CD8-positive, alpha-beta memory T cell (primary cell): ENCODE results near the gene ZNF41. TPM values are rescaled to one million over a fixed set of nuclear protein-coding genes. Genes with fewer than 3 reads are reported as not detected.
"Not testable (repeated sequence)": the region's sequence is repeated elsewhere in the genome, so short reads cannot be mapped to it uniquely, and the experiment has no call there.

Experiments
- CTCF ChIA-PET: fragments of 350-600 bp; sonication (Branson Sonifier 250); formaldehyde crosslinking; loops from one replicate; lab custom pipeline; 2021; ENCODE audit warnings: antibody characterized with exemption; lab: Charles Lee
- POLR2A ChIA-PET: fragments of 350-600 bp; sonication (Branson Sonifier 250); formaldehyde crosslinking; loops from one replicate; lab custom pipeline; 2021; ENCODE audit warnings: antibody characterized with exemption; lab: Charles Lee
- DNase-seq, 5 donors: peaks; one replicate each; pipeline versions ENCODE4 v3.0.0 to v3.0.0-alpha.2; 2020 to 2022; ENCODE audit warnings: mixed read lengths in 1 of 5
- H3K27ac ChIP-seq: one replicate; pipeline ENCODE4 v1.7.0; 2013; ENCODE audit warnings: low read depth, mild to moderate bottlenecking, low read length, moderate library complexity
- H3K27me3 ChIP-seq: 2 replicates; pipeline ENCODE4 v1.7.0; 2013; ENCODE audit warnings: low read length, mild to moderate bottlenecking; ENCODE audit not compliant: insufficient read depth, poor library complexity, severe bottlenecking
- H3K36me3 ChIP-seq: 2 replicates; pipeline ENCODE4 v1.7.0; 2013; ENCODE audit warnings: mild to moderate bottlenecking, low read length, moderate library complexity; ENCODE audit not compliant: insufficient read depth
- H3K4me1 ChIP-seq: 2 replicates; pipeline ENCODE4 v1.7.0; 2013; ENCODE audit warnings: mild to moderate bottlenecking, low read length, moderate library complexity; ENCODE audit not compliant: insufficient read depth
- H3K4me3 ChIP-seq: 2 replicates; pipeline ENCODE4 v1.7.0; 2013; ENCODE audit warnings: mild to moderate bottlenecking, low read length
- H3K9me3 ChIP-seq: 2 replicates; pipeline ENCODE4 v1.7.0; 2013; ENCODE audit warnings: mild to moderate bottlenecking, low read length
- H3K27ac Mint-ChIP-seq, 8 donors: one replicate each; pipeline ENCODE4 v1.8.0; 2020 to 2021; ENCODE audit warnings: mixed read lengths in 8 of 8, mild to moderate bottlenecking in 6 of 8, inconsistent platforms in 3 of 8, moderate library complexity in 3 of 8
- H3K27me3 Mint-ChIP-seq, 2 donors: one replicate each; pipeline ENCODE4 v1.8.0; 2020 to 2021; ENCODE audit warnings: mixed read lengths in 2 of 2, mild to moderate bottlenecking in 1 of 2, moderate library complexity in 1 of 2
- H3K36me3 Mint-ChIP-seq, 3 donors: one replicate each; pipeline ENCODE4 v1.8.0; 2020 to 2021; ENCODE audit warnings: mixed read lengths in 3 of 3, inconsistent platforms in 1 of 3, mild to moderate bottlenecking in 1 of 3
- H3K4me1 Mint-ChIP-seq, 3 donors: one replicate each; pipeline ENCODE4 v1.8.0; 2020 to 2021; ENCODE audit warnings: mixed read lengths in 3 of 3, inconsistent platforms in 1 of 3, mild to moderate bottlenecking in 1 of 3
- H3K4me3 Mint-ChIP-seq, 7 donors: one replicate each; pipeline ENCODE4 v1.8.0; 2020 to 2021; ENCODE audit warnings: mixed read lengths in 7 of 7, mild to moderate bottlenecking in 6 of 7, moderate library complexity in 4 of 7, inconsistent platforms in 2 of 7
- H3K9me3 Mint-ChIP-seq, 5 donors: one replicate each; pipeline ENCODE4 v1.8.0; 2020 to 2022; ENCODE audit warnings: mixed read lengths in 5 of 5, mild to moderate bottlenecking in 3 of 5, moderate library complexity in 2 of 5, inconsistent platforms in 1 of 5
- polyA plus RNA-seq: library from polyadenylated mRNA; unstranded; fragments of 300-500 nt; fragmentation: Illumina TruSeq; gene quantifications from one replicate; pipeline ENCODE4 v1.2.3, GENCODE V29; 2021
- total RNA-seq, 2 experiments: library from RNA; stranded (reverse); gene quantifications; one replicate each; pipeline ENCODE4 v1.2.3, GENCODE V29; 2021

ZNF41 gene
- total and polyA plus RNA-seq, 3 experiments from 2014 or later, result 7.0 to 11.9 (median 11.9) TPM

DNA sequence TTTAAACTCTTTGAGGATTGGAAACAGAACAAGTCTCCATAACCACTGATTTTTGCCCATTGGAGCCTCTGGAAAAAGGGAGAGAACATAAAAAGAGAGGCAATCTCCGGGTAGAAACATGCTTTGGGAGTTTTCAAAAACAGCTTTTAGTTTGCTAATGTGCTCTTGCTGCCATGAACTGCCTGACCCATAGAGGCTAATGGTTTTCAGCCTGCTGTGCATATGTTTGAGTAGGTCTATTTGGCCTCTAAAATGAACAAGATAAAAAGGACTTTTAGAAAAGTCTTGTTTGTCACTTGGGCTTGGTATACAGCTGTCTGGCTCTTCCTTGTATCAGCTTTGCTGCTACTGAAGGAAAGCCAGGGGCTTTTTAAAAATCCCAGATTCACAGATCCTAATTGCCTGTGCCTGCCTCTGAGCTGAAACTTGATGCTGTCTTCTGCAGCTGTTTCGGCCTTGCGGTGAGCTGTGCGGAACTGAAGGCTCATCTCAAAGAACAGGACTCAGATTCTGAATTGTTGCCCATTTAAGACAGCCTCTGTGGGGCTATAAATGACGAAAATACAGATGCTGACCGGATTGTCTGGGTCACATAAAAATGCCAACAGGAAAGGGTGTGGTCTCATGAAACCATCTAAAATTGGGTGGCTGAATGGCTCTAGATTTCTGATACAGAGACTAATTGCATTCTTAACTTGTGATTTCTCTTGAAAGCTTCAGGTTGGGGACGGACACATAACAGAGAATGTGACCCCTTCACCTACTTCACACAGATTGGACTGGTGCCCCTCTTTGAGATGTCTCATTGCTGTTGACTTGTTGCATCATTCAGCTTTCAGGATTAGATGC lies 18.4 kb upstream of the ZNF41 start:
- H3K27me3 ChIP-seq, result no peaks in the 10 kb centered on the region
- Mint-ChIP-seq H3K4me3 (no peak overlapping the region), H3K36me3 (no peaks in the 10 kb centered on the region), H3K27ac (peak overlapping the region in 1 of 8 donors; percentile 3), H3K4me1 (peaks cover 0 to 5% (median 0%) of the 10 kb centered on the region in 3 donors), H3K27me3 (peaks cover 2 to 13% of the 10 kb centered on the region in 2 donors), H3K9me3 (no peaks in the 10 kb centered on the region)
- no peaks in the 10 kb centered on the region for H3K36me3 ChIP-seq
- POLR2A ChIA-PET, result interaction anchor here (0.7 kb wide), 1 partner anchor 124 kb away, joined by 8 read pairs; no protein-coding TSS in a partner anchor
- no peaks in the 10 kb centered on the region for H3K4me1 ChIP-seq
- no peaks in the 10 kb centered on the region for H3K9me3 ChIP-seq
- DNase-seq, result no peak
- no peak overlapping the region for H3K27ac ChIP-seq
- CTCF ChIA-PET, result interaction anchor here (1.5 kb wide), 1 partner anchor 22 kb away, joined by 4 read pairs; no protein-coding TSS in a partner anchor
- H3K4me3 ChIP-seq, result no peak overlapping the region

GRCh38 chrX:47500554-47500953 lies 17.5 kb upstream of the ZNF41 start:
- Histone ChIP-seq H3K9me3 (no peaks in the 10 kb centered on the region), H3K27ac (no peak overlapping the region), H3K36me3 (no peaks in the 10 kb centered on the region), H3K27me3 (no peaks in the 10 kb centered on the region), H3K4me3 (no peak overlapping the region), H3K4me1 (no peaks in the 10 kb centered on the region)
- Mint-ChIP-seq H3K4me1 (peaks cover 0 to 5% (median 0%) of the 10 kb centered on the region in 3 donors), H3K4me3 (no peak overlapping the region), H3K9me3 (no peaks in the 10 kb centered on the region), H3K36me3 (no peaks in the 10 kb centered on the region), H3K27ac (no peak overlapping the region), H3K27me3 (peaks cover 5 to 16% of the 10 kb centered on the region in 2 donors)
- ChIA-PET POLR2A (no interaction called here), CTCF (interaction anchor here (1.5 kb wide), 1 partner anchor 23 kb away, joined by 4 read pairs; no protein-coding TSS in a partner anchor)
- no peak for DNase-seq

- DNase-seq, result no peak
- no peaks in the 10 kb centered on the region for H3K9me3 Mint-ChIP-seq
- peak overlapping the region in 1 of 8 donors; percentile 70 for H3K27ac Mint-ChIP-seq
- Histone ChIP-seq H3K9me3 (no peaks in the 10 kb centered on the region), H3K4me3 (no peak overlapping the region), H3K36me3 (no peaks in the 10 kb centered on the region), H3K4me1 (no peaks in the 10 kb centered on the region), H3K27me3 (no peaks in the 10 kb centered on the region), H3K27ac (no peak overlapping the region)
- CTCF ChIA-PET, result no interaction called here
- no peak overlapping the region for H3K4me3 Mint-ChIP-seq
- peaks cover 0 to 5% (median 0%) of the 10 kb centered on the region in 3 donors for H3K4me1 Mint-ChIP-seq
- peaks cover 5 to 16% of the 10 kb centered on the region in 2 donors for H3K27me3 Mint-ChIP-seq
- POLR2A ChIA-PET, result no interaction called here
- no peaks in the 10 kb centered on the region for H3K36me3 Mint-ChIP-seq
Measured at GRCh38 chrX:47499293-47499692, 16.3 kb upstream of the ZNF41 start.

- H3K36me3 ChIP-seq, result no peaks in the 10 kb centered on the region
- DNase-seq, result no peak
- H3K36me3 Mint-ChIP-seq, result no peaks in the 10 kb centered on the region
- peaks cover 0 to 5% (median 0%) of the 10 kb centered on the region in 3 donors for H3K4me1 Mint-ChIP-seq
- no peaks in the 10 kb centered on the region for H3K9me3 Mint-ChIP-seq
- H3K27me3 ChIP-seq, result no peaks in the 10 kb centered on the region
- H3K27ac Mint-ChIP-seq, result no peak overlapping the region
- H3K27ac ChIP-seq, result no peak overlapping the region
- H3K27me3 Mint-ChIP-seq, result peaks cover 5 to 21% of the 10 kb centered on the region in 2 donors
- H3K4me1 ChIP-seq, result no peaks in the 10 kb centered on the region
- H3K4me3 ChIP-seq, result no peak overlapping the region
- ChIA-PET CTCF (no interaction called here), POLR2A (no interaction called here)
- no peak overlapping the region for H3K4me3 Mint-ChIP-seq
- H3K9me3 ChIP-seq, result no peaks in the 10 kb centered on the region
Measured at GRCh38 chrX:47498411-47498810, 15.4 kb upstream of the ZNF41 start.

- no peak overlapping the region for H3K4me3 Mint-ChIP-seq
- Histone ChIP-seq H3K9me3 (no peaks in the 10 kb centered on the region), H3K4me3 (no peak overlapping the region), H3K27ac (no peak overlapping the region), H3K27me3 (no peaks in the 10 kb centered on the region), H3K36me3 (no peaks in the 10 kb centered on the region), H3K4me1 (no peaks in the 10 kb centered on the region)
- peaks cover 5 to 23% of the 10 kb centered on the region in 2 donors for H3K27me3 Mint-ChIP-seq
- no peaks in the 10 kb centered on the region for H3K9me3 Mint-ChIP-seq
- CTCF ChIA-PET, result interaction anchor here (1.2 kb wide), 1 partner anchor 26 kb away, joined by 5 read pairs; no protein-coding TSS in a partner anchor
- POLR2A ChIA-PET, result no interaction called here
- no peak for DNase-seq
- peaks cover 0 to 5% (median 0%) of the 10 kb centered on the region in 3 donors for H3K4me1 Mint-ChIP-seq
- no peaks in the 10 kb centered on the region for H3K36me3 Mint-ChIP-seq
- no peak overlapping the region for H3K27ac Mint-ChIP-seq
Measured at GRCh38 chrX:47497271-47497888, 14.4 kb upstream of the ZNF41 start.

- POLR2A ChIA-PET, H3K9me3 ChIP-seq, H3K4me1 ChIP-seq, H3K9me3 Mint-ChIP-seq, H3K27ac ChIP-seq, H3K4me3 ChIP-seq, H3K27me3 ChIP-seq, DNase-seq, H3K4me1 Mint-ChIP-seq, H3K27ac Mint-ChIP-seq, H3K36me3 Mint-ChIP-seq, H3K36me3 ChIP-seq, CTCF ChIA-PET: not testable (repeated sequence)
- Mint-ChIP-seq H3K27me3 (peaks cover 5 to 20% of the 10 kb centered on the region in 2 donors), H3K4me3 (peak overlapping the region in 1 of 7 donors; percentile 32)
Measured at GRCh38 chrX:47492133-47492532, 9.1 kb upstream of the ZNF41 start.

GRCh38 chrX:47489507-47490275 lies 6.7 kb upstream of the ZNF41 start:
- Mint-ChIP-seq H3K4me1 (peaks cover 0 to 9% (median 1%) of the 10 kb centered on the region in 3 donors), H3K4me3 (no peak overlapping the region), H3K36me3 (no peaks in the 10 kb centered on the region), H3K27ac (peak overlapping the region in 1 of 8 donors; percentile 18), H3K27me3 (peaks cover 0 to 9% of the 10 kb centered on the region in 2 donors), H3K9me3 (no peaks in the 10 kb centered on the region)
- Histone ChIP-seq H3K27me3 (no peaks in the 10 kb centered on the region), H3K9me3 (no peaks in the 10 kb centered on the region), H3K36me3 (no peaks in the 10 kb centered on the region), H3K4me1 (no peaks in the 10 kb centered on the region), H3K4me3 (no peak overlapping the region), H3K27ac (no peak overlapping the region)
- POLR2A ChIA-PET, result no interaction called here
- DNase-seq, result no peak
- CTCF ChIA-PET, result no interaction called here
